Measurements from ENCODE around the gene ATP6V0A1.

ATP6V0A1 gene

DNA sequence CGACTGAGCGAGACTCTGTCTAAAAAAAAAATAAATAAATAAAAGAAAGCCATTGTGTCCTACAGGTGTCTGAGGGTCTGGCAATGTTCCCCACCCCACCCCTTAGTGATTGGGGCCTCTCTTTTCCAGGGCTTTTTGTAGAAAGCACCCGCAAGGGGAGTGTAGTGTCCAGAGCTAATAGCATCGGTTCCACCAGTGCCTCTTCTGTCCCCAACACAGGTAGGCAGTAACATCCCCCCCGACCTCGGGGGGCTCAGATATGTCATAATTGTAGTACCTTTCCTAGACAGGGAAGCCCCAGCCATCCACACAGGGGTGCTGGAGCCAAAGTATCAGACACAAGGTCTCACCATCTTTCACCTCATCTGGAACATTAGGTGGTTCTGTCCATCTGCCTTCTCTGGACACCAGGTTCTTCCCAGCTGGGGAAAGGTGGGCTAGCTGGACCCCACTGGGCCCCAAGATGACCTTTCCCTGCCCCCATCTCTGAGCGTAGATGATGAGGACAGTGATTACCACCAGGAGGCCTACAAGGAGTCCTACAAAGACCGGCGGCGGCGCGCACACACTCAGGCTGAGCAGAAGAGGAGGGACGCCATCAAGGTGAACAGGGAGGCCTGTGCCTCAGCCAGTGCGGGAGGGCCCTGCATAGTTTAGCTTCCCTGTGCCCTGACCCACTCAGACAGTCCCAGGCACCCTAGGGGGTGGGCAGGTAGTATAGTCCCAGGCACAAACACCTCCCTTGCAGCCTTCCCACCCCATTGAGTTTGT lies 109.8 kb downstream of the ATP6V0A1 start:
- TF ChIP-seq, protein P1, sequence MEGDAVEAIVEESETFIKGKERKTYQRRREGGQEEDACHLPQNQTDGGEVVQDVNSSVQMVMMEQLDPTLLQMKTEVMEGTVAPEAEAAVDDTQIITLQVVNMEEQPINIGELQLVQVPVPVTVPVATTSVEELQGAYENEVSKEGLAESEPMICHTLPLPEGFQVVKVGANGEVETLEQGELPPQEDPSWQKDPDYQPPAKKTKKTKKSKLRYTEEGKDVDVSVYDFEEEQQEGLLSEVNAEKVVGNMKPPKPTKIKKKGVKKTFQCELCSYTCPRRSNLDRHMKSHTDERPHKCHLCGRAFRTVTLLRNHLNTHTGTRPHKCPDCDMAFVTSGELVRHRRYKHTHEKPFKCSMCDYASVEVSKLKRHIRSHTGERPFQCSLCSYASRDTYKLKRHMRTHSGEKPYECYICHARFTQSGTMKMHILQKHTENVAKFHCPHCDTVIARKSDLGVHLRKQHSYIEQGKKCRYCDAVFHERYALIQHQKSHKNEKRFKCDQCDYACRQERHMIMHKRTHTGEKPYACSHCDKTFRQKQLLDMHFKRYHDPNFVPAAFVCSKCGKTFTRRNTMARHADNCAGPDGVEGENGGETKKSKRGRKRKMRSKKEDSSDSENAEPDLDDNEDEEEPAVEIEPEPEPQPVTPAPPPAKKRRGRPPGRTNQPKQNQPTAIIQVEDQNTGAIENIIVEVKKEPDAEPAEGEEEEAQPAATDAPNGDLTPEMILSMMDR (IDR thresholded peaks at IDR 0.05; ENCODE audit: insufficient read depth, low read length) = no peak
- TF ChIP-seq GABPA (IDR thresholded peaks at IDR 0.05; ENCODE audit: low read depth) = no peak
- TF ChIP-seq POLR2AphosphoS5 (IDR thresholded peaks at IDR 0.05; ENCODE audit: low read depth) = no peak
- TF ChIP-seq, protein P2, sequence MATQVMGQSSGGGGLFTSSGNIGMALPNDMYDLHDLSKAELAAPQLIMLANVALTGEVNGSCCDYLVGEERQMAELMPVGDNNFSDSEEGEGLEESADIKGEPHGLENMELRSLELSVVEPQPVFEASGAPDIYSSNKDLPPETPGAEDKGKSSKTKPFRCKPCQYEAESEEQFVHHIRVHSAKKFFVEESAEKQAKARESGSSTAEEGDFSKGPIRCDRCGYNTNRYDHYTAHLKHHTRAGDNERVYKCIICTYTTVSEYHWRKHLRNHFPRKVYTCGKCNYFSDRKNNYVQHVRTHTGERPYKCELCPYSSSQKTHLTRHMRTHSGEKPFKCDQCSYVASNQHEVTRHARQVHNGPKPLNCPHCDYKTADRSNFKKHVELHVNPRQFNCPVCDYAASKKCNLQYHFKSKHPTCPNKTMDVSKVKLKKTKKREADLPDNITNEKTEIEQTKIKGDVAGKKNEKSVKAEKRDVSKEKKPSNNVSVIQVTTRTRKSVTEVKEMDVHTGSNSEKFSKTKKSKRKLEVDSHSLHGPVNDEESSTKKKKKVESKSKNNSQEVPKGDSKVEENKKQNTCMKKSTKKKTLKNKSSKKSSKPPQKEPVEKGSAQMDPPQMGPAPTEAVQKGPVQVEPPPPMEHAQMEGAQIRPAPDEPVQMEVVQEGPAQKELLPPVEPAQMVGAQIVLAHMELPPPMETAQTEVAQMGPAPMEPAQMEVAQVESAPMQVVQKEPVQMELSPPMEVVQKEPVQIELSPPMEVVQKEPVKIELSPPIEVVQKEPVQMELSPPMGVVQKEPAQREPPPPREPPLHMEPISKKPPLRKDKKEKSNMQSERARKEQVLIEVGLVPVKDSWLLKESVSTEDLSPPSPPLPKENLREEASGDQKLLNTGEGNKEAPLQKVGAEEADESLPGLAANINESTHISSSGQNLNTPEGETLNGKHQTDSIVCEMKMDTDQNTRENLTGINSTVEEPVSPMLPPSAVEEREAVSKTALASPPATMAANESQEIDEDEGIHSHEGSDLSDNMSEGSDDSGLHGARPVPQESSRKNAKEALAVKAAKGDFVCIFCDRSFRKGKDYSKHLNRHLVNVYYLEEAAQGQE (IDR thresholded peaks at IDR 0.05; ENCODE audit: insufficient replicate concordance, low read depth) = no peak
- no peak for TF ChIP-seq SPI1 (IDR thresholded peaks at IDR 0.05; ENCODE audit: borderline replicate concordance, low read depth)
- Histone ChIP-seq H3K27me3 (ENCODE audit: insufficient read depth, poor library complexity, severe bottlenecking) (no peaks in the 10 kb centered on the region), H3K27ac (replicated peaks) (no peak overlapping the region; the same call in 1 of the 2 replicates), H3K4me3 (replicated peaks; ENCODE audit: insufficient read depth, low read length) (no peak overlapping the region)
- DNase-seq (ENCODE audit: low read depth in 1 of 2, low spot score in 1 of 2) = no peak

DNA sequence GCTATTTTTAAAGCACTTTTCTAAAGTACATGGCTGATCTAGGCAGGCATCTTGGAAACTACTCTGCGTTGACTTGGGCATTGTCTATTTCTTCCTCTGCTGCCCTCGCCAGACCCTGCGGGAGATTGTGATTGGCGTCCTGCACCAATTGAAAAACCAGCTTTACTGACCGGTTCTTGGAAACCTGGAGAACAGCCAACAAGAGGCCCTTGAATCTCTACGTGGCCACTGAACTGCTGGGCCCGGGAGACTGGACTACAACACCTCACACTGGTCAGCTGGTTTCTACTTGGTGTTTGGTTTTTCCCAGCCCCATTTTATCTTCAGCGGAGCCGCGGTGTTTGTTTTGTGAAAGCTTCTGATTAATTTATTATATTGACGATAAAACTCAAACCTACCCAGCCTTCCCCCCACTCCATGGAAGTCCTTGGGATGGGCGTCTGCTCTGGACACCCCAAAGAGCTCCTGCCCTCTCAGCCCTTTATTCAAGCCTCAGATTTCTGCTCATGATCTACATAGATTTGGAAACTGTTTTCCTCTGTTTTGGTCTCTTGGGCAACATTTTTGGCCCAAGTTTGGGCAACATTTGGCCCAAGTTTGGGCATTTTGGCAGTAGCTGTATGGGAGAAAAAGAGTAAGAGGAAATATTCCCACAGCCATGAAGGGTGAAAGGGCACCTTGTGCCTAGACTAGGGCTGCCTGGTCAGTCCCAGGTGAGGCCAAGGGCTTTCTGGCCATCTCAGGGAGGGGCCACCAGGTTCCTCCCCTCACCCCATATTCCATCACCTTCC lies 113.0 kb downstream of the ATP6V0A1 start:
- no peaks in the 10 kb centered on the region for H3K27me3 ChIP-seq (ENCODE audit: insufficient read depth, poor library complexity, severe bottlenecking)
- no peak for TF ChIP-seq SPI1 (IDR thresholded peaks at IDR 0.05; ENCODE audit: borderline replicate concordance, low read depth)
- TF ChIP-seq GABPA (IDR thresholded peaks at IDR 0.05; ENCODE audit: low read depth) = no peak
- TF ChIP-seq, protein P2 (IDR thresholded peaks at IDR 0.05; ENCODE audit: insufficient replicate concordance, low read depth) = no peak
- TF ChIP-seq, protein P1 (IDR thresholded peaks at IDR 0.05; ENCODE audit: insufficient read depth, low read length) = no peak
- TF ChIP-seq POLR2AphosphoS5 (IDR thresholded peaks at IDR 0.05; ENCODE audit: low read depth) = no peak

More for the DNA sequence above, 113.0 kb downstream of the ATP6V0A1 start:
- no peak overlapping the region for H3K27ac ChIP-seq (replicated peaks)
- no peak for DNase-seq (ENCODE audit: low read depth in 1 of 2, low spot score in 1 of 2)
- H3K4me3 ChIP-seq (replicated peaks; ENCODE audit: insufficient read depth, low read length) = no peak overlapping the region

Small RNA genes within 50 kb of the gene (microRNA-seq; reads per million reads assigned to microRNA genes)
- gene MIR5010 (17.2 reads per million, percentile 44 among the genes with 10 or more reads in this experiment), gene MIR548AT (3.3 reads per million, percentile 4 among the genes with 10 or more reads in this experiment)
